ENCODE measurements around the gene OBP2B.
"Not testable (repeated sequence)": the region's sequence is repeated elsewhere in the genome, so short reads cannot be mapped to it uniquely, and the experiment has no call there.

Gene OBP2B

DNA sequence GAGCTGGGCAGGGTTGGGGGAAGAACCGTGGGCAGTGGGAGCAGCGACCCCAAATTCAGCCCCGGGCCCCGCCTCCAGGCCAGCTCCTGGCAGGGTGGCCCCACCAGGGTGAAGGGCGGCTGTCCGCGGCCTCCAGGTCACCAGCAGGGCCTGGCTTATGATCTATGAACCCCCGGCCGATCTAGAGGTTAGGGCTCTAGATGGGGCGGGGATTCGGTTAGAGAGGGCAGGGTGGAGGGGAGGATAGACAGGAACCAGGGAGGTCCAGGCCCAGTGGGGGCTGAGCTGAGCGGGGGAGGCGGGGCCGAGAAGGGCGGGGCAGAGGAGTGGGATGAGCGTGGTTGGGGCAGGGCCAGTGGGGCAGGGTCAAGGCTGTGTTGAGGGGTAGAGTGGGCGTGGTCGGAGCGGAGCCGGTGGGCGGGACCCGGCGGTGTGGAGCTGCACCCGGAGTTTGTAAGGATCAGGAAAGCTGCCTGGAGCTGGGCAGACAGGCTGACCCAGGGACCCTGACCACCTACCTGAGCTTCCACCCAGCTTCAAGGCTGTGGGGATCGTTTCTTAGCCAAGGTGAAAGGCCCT, 29.3 kb upstream of the OBP2B start:
- no peak for DNase-seq (ENCODE audit: low read depth in 1 of 2, low spot score in 1 of 2)
- TF ChIP-seq, protein P1, sequence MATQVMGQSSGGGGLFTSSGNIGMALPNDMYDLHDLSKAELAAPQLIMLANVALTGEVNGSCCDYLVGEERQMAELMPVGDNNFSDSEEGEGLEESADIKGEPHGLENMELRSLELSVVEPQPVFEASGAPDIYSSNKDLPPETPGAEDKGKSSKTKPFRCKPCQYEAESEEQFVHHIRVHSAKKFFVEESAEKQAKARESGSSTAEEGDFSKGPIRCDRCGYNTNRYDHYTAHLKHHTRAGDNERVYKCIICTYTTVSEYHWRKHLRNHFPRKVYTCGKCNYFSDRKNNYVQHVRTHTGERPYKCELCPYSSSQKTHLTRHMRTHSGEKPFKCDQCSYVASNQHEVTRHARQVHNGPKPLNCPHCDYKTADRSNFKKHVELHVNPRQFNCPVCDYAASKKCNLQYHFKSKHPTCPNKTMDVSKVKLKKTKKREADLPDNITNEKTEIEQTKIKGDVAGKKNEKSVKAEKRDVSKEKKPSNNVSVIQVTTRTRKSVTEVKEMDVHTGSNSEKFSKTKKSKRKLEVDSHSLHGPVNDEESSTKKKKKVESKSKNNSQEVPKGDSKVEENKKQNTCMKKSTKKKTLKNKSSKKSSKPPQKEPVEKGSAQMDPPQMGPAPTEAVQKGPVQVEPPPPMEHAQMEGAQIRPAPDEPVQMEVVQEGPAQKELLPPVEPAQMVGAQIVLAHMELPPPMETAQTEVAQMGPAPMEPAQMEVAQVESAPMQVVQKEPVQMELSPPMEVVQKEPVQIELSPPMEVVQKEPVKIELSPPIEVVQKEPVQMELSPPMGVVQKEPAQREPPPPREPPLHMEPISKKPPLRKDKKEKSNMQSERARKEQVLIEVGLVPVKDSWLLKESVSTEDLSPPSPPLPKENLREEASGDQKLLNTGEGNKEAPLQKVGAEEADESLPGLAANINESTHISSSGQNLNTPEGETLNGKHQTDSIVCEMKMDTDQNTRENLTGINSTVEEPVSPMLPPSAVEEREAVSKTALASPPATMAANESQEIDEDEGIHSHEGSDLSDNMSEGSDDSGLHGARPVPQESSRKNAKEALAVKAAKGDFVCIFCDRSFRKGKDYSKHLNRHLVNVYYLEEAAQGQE (IDR thresholded peaks at IDR 0.05; ENCODE audit: insufficient replicate concordance, low read depth), result no peak
- TF ChIP-seq, protein P2, sequence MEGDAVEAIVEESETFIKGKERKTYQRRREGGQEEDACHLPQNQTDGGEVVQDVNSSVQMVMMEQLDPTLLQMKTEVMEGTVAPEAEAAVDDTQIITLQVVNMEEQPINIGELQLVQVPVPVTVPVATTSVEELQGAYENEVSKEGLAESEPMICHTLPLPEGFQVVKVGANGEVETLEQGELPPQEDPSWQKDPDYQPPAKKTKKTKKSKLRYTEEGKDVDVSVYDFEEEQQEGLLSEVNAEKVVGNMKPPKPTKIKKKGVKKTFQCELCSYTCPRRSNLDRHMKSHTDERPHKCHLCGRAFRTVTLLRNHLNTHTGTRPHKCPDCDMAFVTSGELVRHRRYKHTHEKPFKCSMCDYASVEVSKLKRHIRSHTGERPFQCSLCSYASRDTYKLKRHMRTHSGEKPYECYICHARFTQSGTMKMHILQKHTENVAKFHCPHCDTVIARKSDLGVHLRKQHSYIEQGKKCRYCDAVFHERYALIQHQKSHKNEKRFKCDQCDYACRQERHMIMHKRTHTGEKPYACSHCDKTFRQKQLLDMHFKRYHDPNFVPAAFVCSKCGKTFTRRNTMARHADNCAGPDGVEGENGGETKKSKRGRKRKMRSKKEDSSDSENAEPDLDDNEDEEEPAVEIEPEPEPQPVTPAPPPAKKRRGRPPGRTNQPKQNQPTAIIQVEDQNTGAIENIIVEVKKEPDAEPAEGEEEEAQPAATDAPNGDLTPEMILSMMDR (IDR thresholded peaks at IDR 0.05; ENCODE audit: insufficient read depth, low read length), result no peak
- TF ChIP-seq SPI1 (IDR thresholded peaks at IDR 0.05; ENCODE audit: borderline replicate concordance, low read depth) (no peak), POLR2AphosphoS5 (IDR thresholded peaks at IDR 0.05; ENCODE audit: low read depth) (no peak), GABPA (IDR thresholded peaks at IDR 0.05; ENCODE audit: low read depth) (no peak)
- Histone ChIP-seq H3K27me3 (ENCODE audit: insufficient read depth, poor library complexity, severe bottlenecking) (peaks cover 13% of the 10 kb centered on the region), H3K27ac (replicated peaks) (no peak overlapping the region), H3K4me3 (replicated peaks; ENCODE audit: insufficient read depth, low read length) (no peak overlapping the region)

DNA sequence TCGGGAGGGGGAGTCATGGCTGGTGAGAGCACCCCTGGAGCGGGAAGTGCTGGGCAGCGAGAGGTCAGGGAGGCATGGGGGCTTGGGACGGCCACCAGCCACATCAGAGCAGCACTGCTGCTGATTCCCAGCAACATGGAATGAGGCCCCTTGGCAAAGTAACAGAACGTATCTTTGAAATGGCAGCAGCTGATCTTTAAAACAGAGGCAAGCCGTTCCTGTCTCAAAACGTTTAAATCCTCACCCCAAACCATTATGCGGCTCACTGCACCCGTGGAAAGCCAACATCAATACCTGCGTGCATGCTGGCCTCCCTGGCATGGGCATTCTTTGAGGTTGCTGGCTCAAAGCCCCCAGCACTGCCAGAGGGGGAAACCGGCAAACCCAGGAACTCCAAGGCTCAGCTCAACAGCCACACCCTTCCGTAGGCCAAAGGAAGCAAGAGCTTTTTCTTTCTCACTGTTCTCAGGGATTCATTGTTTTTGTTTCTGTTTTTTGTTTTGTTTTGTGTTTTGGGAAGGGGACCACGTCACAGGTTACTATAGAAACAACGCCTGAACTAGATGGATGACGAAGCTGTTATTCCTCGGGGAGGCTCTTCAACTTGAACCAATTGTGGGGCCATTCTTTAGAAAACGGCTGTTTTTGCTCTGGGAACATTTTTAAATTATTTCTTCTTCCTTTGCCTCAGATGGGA, 28.1 kb upstream of the OBP2B start:
- peaks cover 13% of the 10 kb centered on the region for H3K27me3 ChIP-seq (ENCODE audit: insufficient read depth, poor library complexity, severe bottlenecking)
- no peak overlapping the region for H3K4me3 ChIP-seq (replicated peaks; ENCODE audit: insufficient read depth, low read length)
- TF ChIP-seq GABPA (IDR thresholded peaks at IDR 0.05; ENCODE audit: low read depth), result no peak
- H3K27ac ChIP-seq (replicated peaks), result no peak overlapping the region
- no peak for DNase-seq (ENCODE audit: low read depth in 1 of 2, low spot score in 1 of 2)

DNA sequence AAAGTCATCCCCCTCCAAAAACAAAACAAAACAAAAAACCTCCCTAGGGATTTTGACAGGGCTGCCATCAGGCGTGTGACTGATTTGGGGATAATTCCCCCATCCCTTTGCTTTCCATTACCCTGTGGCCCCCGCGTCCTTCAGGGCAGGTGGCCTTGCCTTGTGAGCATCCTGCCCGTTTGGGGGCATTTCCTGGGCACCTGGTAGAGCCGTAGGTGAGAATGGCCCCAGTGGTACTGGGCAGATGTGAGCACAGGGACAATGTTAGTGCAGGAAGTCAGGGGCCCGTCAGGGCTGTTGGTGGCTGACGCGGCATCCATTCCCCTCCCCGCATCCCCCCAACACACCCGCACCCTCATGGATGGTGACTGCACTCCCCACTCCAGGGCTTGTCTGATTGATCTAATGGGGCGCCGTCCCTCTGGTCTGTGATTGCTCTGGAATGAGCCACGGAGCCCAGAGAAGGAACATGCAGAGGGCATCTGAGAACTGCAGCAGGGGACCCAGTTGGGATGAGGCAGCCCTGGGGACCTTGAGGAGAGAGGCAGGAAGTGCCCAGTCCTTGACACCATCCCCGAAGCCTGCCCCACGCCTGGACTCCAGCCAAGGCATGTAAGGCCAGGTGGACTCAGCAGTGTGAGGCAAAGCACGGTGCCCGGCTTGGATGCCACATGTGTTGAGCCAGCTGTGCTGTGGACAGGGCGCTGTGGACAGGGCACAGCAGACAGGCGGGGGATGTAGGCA, 27.4 kb upstream of the OBP2B start:
- H3K4me3 ChIP-seq (replicated peaks; ENCODE audit: insufficient read depth, low read length); H3K27ac ChIP-seq (replicated peaks); DNase-seq (ENCODE audit: low read depth in 1 of 2, low spot score in 1 of 2): not testable (repeated sequence)
- peaks cover 13% of the 10 kb centered on the region for H3K27me3 ChIP-seq (ENCODE audit: insufficient read depth, poor library complexity, severe bottlenecking)

DNA sequence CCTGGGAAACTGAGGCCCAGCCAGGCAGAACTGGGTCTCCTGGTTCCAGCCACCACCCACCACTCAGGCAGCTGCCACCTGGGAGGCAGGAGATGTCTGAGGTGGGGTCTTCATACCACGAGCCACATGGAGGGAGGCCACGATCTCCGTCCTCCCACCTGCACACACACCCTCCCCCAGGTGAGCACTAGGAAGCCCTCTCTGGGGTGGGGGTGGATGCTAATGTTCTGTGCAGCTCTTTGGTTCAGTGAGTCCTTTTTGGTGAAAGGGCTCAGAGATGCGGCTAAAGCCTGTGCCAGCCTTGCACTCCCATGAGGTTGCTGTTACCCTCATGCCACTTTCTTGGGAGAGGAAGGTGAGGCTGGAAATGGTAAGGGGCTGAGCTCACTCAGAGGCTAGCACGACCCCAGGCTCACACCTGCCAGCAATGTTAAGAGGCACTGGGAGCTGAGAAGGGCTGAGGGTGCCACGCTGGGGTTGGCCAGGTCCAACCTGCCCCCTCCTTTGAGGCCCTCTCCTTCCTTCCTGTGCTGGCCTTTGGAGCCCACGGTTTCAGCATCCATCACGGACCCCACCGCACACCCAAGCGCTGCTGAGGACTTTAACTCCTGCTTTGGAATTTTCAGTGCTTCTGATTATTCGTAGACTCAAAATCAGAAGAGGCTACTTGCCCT, 26.6 kb upstream of the OBP2B start:
- no peak for DNase-seq (ENCODE audit: low read depth in 1 of 2, low spot score in 1 of 2)
- TF ChIP-seq, protein P1 (IDR thresholded peaks at IDR 0.05; ENCODE audit: insufficient replicate concordance, low read depth), result no peak
- TF ChIP-seq POLR2AphosphoS5 (IDR thresholded peaks at IDR 0.05; ENCODE audit: low read depth), result no peak
- TF ChIP-seq, protein P2 (IDR thresholded peaks at IDR 0.05; ENCODE audit: insufficient read depth, low read length), result no peak
- TF ChIP-seq SPI1 (IDR thresholded peaks at IDR 0.05; ENCODE audit: borderline replicate concordance, low read depth), result no peak
- peaks cover 13% of the 10 kb centered on the region for H3K27me3 ChIP-seq (ENCODE audit: insufficient read depth, poor library complexity, severe bottlenecking)
- no peak overlapping the region for H3K4me3 ChIP-seq (replicated peaks; ENCODE audit: insufficient read depth, low read length)
- no peak overlapping the region for H3K27ac ChIP-seq (replicated peaks)

Data from HL-60 (cell line).